Trophoblast cell (in vitro differentiated cells and primary cell): ENCODE results near the gene TSKS.

Experiments used
- DNase-seq, 2 donors: peaks; one replicate each; pipeline ENCODE4 v3.0.0-alpha.2; 2016
- H2AFZ ChIP-seq: 2 replicates; pipeline ENCODE4 v1.6.1; 2013; ENCODE audit warnings: low read length, moderate library complexity, mild to moderate bottlenecking; ENCODE audit not compliant: insufficient read depth, poor library complexity
- H2AK5ac ChIP-seq: 2 replicates; pipeline ENCODE4 v1.6.1; 2013; ENCODE audit warnings: mild to moderate bottlenecking, low read length
- H2BK120ac ChIP-seq: 2 replicates; pipeline ENCODE4 v1.6.1; 2013; ENCODE audit warnings: low read length, mild to moderate bottlenecking, moderate library complexity; ENCODE audit not compliant: insufficient read depth, poor library complexity
- H2BK12ac ChIP-seq: 2 replicates; pipeline ENCODE4 v1.6.1; 2013; ENCODE audit warnings: mild to moderate bottlenecking, low read length, moderate library complexity
- H2BK5ac ChIP-seq: 2 replicates; pipeline ENCODE4 v1.6.1; 2013; ENCODE audit warnings: low read length, low read depth, moderate library complexity, mild to moderate bottlenecking; ENCODE audit not compliant: poor library complexity
- H3K14ac ChIP-seq: 2 replicates; pipeline ENCODE4 v1.6.1; 2013; ENCODE audit warnings: mild to moderate bottlenecking, low read length
- H3K18ac ChIP-seq: 2 replicates; pipeline ENCODE4 v1.6.1; 2013; ENCODE audit warnings: mild to moderate bottlenecking, low read length
- H3K23ac ChIP-seq: 2 replicates; pipeline ENCODE4 v1.6.1; 2013; ENCODE audit warnings: low read length
- H3K27ac ChIP-seq: 2 replicates; pipeline ENCODE4 v1.5.1; 2013; ENCODE audit warnings: low read depth, mild to moderate bottlenecking, inconsistent platforms, low read length, moderate library complexity
- H3K27me3 ChIP-seq: 2 replicates; pipeline ENCODE4 v1.6.1; 2013; ENCODE audit warnings: inconsistent platforms, mild to moderate bottlenecking, low read length, moderate library complexity; ENCODE audit not compliant: insufficient read depth
- H3K36me3 ChIP-seq, 2 experiments: 1 replicate in 1 of 2; 2 replicates in 1 of 2; pipeline ENCODE4 v1.6.1; 2013; ENCODE audit warnings: low read length in 2 of 2, mild to moderate bottlenecking in 2 of 2, moderate library complexity in 1 of 2; ENCODE audit not compliant: insufficient read depth in 2 of 2, control insufficient read depth in 1 of 2
- H3K4ac ChIP-seq: 2 replicates; pipeline ENCODE4 v1.6.1; 2013; ENCODE audit warnings: low read depth, mild to moderate bottlenecking, low read length, moderate library complexity
- H3K4me1 ChIP-seq, 2 experiments: 1 replicate in 1 of 2; 2 replicates in 1 of 2; pipeline ENCODE4 v1.6.1; 2013; ENCODE audit warnings: low read length in 2 of 2, mild to moderate bottlenecking in 2 of 2, moderate library complexity in 1 of 2; ENCODE audit not compliant: insufficient read depth in 2 of 2, control insufficient read depth in 1 of 2
- H3K4me2 ChIP-seq: 2 replicates; pipeline ENCODE4 v1.6.1; 2013; ENCODE audit warnings: inconsistent platforms, mild to moderate bottlenecking, low read length, moderate library complexity
- H3K4me3 ChIP-seq: 2 replicates; pipeline ENCODE4 v1.5.1; 2013; ENCODE audit warnings: mild to moderate bottlenecking, low read depth, low read length, inconsistent platforms
- H3K79me1 ChIP-seq: one replicate; pipeline ENCODE4 v1.6.1; 2013; ENCODE audit warnings: low read length
- H3K79me2 ChIP-seq: 2 replicates; pipeline ENCODE4 v1.6.1; 2013; ENCODE audit warnings: low read length, mild to moderate bottlenecking; ENCODE audit not compliant: control insufficient read depth, insufficient read depth, poor library complexity
- H3K9ac ChIP-seq: 2 replicates; pipeline ENCODE4 v1.6.1; 2013; ENCODE audit warnings: mild to moderate bottlenecking, low read length
- H3K9me3 ChIP-seq: 2 replicates; pipeline ENCODE4 v1.6.1; 2013; ENCODE audit warnings: low read depth, mild to moderate bottlenecking, control low read depth, inconsistent platforms, low read length; ENCODE audit not compliant: insufficient read depth
- H4K12ac ChIP-seq: 2 replicates; pipeline ENCODE4 v1.6.1; 2013; ENCODE audit warnings: low read depth, mild to moderate bottlenecking, low read length, moderate library complexity
- H4K8ac ChIP-seq: 2 replicates; pipeline ENCODE4 v1.6.1; 2013; ENCODE audit warnings: low read depth, mild to moderate bottlenecking, low read length, moderate library complexity
- H4K91ac ChIP-seq: one replicate; pipeline ENCODE4 v1.6.1; 2013; ENCODE audit warnings: low read depth, mild to moderate bottlenecking, low read length, moderate library complexity
- WGBS: extraction: QIAGEN DNeasy Blood & Tissue Kit; methylation state at CpG from one replicate; pipeline ENCODE4 v1.1.7; 2013; ENCODE audit warnings: missing lambda C conversion rate; ENCODE audit not compliant: insufficient read length, insufficient coverage; ENCODE audit errors: extremely low coverage; 5-methylcytosine and 5-hydroxymethylcytosine counted together

Gene TSKS

DNA sequence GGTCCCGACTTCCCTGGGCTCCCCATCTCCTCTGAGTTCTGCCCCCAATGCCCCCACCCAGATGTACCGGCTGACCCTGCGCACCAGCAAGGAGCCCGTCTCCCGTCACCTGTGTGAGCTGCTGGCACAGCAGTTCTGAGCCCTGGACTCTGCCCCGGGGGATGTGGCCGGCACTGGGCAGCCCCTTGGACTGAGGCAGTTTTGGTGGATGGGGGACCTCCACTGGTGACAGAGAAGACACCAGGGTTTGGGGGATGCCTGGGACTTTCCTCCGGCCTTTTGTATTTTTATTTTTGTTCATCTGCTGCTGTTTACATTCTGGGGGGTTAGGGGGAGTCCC lies 43.5 kb upstream of the TSKS start:
- no peak overlapping the region for H3K27ac ChIP-seq
- H3K79me1 ChIP-seq = peaks cover 4% of the 10 kb centered on the region
- WGBS = no CpG with 5 or more reads among the region's 8 CpGs
- no peak overlapping the region for H4K12ac ChIP-seq
- no peaks in the 10 kb centered on the region for H3K79me2 ChIP-seq
- no peaks in the 10 kb centered on the region for H3K27me3 ChIP-seq
- no peak overlapping the region for H3K23ac ChIP-seq
- H3K4ac ChIP-seq = no peak overlapping the region
- H3K9me3 ChIP-seq = no peaks in the 10 kb centered on the region
- peaks cover 47 to 54% of the 10 kb centered on the region in 2 experiments for H3K36me3 ChIP-seq
- H4K91ac ChIP-seq = no peak overlapping the region
- H3K18ac ChIP-seq = no peak overlapping the region
- no peak overlapping the region for H3K14ac ChIP-seq
- no peak overlapping the region for H2BK120ac ChIP-seq
- H2BK5ac ChIP-seq = no peak overlapping the region
- peaks cover 4 to 9% of the 10 kb centered on the region in 2 experiments for H3K4me1 ChIP-seq
- H3K4me2 ChIP-seq = no peak overlapping the region
- H4K8ac ChIP-seq = no peak overlapping the region
- H2AFZ ChIP-seq = no peak overlapping the region
- H3K9ac ChIP-seq = no peak overlapping the region
- no peak overlapping the region for H2AK5ac ChIP-seq
- no peak overlapping the region for H2BK12ac ChIP-seq
- H3K4me3 ChIP-seq = no peak overlapping the region
- DNase-seq = no peak

DNA sequence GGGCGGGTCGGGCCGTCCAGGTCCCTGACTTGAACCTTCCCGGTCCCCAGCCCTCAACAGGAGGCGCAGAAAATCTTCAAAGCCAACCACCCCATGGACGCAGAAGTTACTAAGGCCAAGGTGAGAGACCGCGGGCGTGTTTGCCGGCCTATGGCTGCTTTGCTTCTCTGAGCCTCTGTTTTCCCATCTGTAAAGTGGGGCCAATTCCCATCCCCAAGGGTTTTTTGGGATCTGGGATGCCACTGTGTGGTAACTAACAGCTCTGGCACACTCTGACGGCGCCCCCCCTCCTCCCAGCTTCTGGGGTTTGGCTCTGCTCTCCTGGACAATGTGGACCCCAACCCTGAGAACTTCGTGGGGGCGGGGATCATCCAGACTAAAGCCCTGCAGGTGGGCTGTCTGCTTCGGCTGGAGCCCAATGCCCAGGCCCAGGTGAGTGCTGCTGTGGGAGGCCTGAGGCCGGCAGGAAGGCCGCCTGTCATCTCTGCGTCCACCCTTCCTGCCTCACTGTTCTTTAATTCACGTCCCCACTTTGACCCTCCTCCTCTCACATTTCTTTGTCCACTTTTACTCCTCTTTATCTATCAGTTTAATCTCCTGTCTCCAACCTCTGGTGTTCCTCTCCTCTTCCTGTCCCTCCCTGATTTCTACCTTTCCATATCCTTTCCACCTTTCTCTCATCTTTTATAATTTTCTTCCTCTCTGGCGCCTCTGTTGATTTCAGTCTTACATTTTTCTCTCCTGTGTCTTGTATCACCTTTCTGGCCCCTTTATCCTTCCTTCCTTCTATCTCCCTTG lies 42.9 kb upstream of the TSKS start:
- Histone ChIP-seq H2BK12ac (no peak overlapping the region), H2AK5ac (no peak overlapping the region), H3K27me3 (no peaks in the 10 kb centered on the region), H4K91ac (no peak overlapping the region), H3K36me3 (peaks cover 52 to 59% of the 10 kb centered on the region in 2 experiments), H3K23ac (no peak overlapping the region), H3K9ac (no peak overlapping the region), H3K4me3 (no peak overlapping the region), H3K4me2 (no peak overlapping the region), H3K18ac (no peak overlapping the region), H3K4me1 (peaks cover 4 to 9% of the 10 kb centered on the region in 2 experiments), H4K12ac (no peak overlapping the region), H2AFZ (no peak overlapping the region), H4K8ac (no peak overlapping the region), H3K9me3 (no peaks in the 10 kb centered on the region), H2BK120ac (no peak overlapping the region), H3K27ac (no peak overlapping the region), H3K14ac (no peak overlapping the region), H3K79me2 (no peaks in the 10 kb centered on the region), H2BK5ac (no peak overlapping the region), H3K4ac (no peak overlapping the region), H3K79me1 (peaks cover 4% of the 10 kb centered on the region)
- WGBS = no CpG with 5 or more reads among the region's 20 CpGs
- no peak for DNase-seq

GRCh38 chr19:49803529-49803856 lies 40.4 kb upstream of the TSKS start:
- no peaks in the 10 kb centered on the region for H3K79me2 ChIP-seq
- no peaks in the 10 kb centered on the region for H3K79me1 ChIP-seq
- no peak overlapping the region for H2BK12ac ChIP-seq
- H3K27me3 ChIP-seq = no peaks in the 10 kb centered on the region
- H2AFZ ChIP-seq = no peak overlapping the region
- H3K14ac ChIP-seq = no peak overlapping the region
- H4K91ac ChIP-seq = no peak overlapping the region
- DNase-seq = no peak
- H3K9me3 ChIP-seq = no peaks in the 10 kb centered on the region
- no peak overlapping the region for H3K23ac ChIP-seq
- WGBS = no CpG with 5 or more reads among the region's 6 CpGs
- peaks cover 77 to 84% of the 10 kb centered on the region in 2 experiments for H3K36me3 ChIP-seq
- H3K4ac ChIP-seq = no peak overlapping the region
- no peak overlapping the region for H4K12ac ChIP-seq
- H2BK5ac ChIP-seq = no peak overlapping the region
- H3K18ac ChIP-seq = no peak overlapping the region
- no peak overlapping the region for H3K9ac ChIP-seq
- no peak overlapping the region for H4K8ac ChIP-seq
- H2BK120ac ChIP-seq = no peak overlapping the region
- no peak overlapping the region for H2AK5ac ChIP-seq
- H3K4me3 ChIP-seq = no peak overlapping the region
- no peak overlapping the region for H3K27ac ChIP-seq
- no peaks in the 10 kb centered on the region for H3K4me1 ChIP-seq
- no peak overlapping the region for H3K4me2 ChIP-seq

DNA sequence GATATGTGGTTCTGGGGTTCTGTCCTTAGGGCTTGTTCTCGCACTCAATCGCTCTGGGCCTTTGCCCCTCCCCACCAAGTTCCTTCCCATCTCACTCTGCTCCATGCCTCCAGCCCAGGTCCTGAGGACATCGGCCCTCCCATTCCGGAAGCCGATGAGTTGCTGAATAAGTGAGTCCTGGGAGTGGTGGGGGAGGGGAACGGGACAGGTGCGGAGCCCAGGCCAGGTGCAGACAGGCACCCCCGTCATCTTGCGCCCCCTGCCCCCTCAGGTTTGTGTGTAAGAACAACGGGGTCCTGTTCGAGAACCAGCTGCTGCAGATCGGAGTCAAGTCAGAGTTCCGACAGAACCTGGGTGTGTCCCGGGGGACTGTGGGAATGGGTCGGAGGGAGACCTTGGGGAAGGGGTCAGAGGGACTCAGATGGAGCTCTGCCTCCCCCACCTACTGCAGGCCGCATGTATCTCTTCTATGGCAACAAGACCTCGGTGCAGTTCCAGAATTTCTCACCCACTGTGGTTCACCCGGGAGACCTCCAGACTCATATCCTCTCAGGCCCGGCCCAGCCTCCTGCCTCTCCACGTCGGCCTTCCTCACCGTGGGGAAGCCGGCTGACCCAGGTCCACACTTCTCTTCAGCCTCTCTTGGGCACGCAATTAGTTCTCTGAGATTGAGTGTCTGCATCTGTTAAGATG lies 39.9 kb upstream of the TSKS start:
- no peak overlapping the region for H3K4ac ChIP-seq
- no peaks in the 10 kb centered on the region for H3K79me1 ChIP-seq
- H3K27me3 ChIP-seq = no peaks in the 10 kb centered on the region
- no peak overlapping the region for H3K4me3 ChIP-seq
- H2BK12ac ChIP-seq = no peak overlapping the region
- H3K79me2 ChIP-seq = no peaks in the 10 kb centered on the region
- no peak for DNase-seq
- H2BK5ac ChIP-seq = no peak overlapping the region
- H3K9ac ChIP-seq = no peak overlapping the region
- no peak overlapping the region for H3K23ac ChIP-seq
- no peak overlapping the region for H4K8ac ChIP-seq
- H4K12ac ChIP-seq = no peak overlapping the region
- WGBS = no CpG with 5 or more reads among the region's 24 CpGs
- H3K27ac ChIP-seq = no peak overlapping the region
- H3K4me1 ChIP-seq = no peaks in the 10 kb centered on the region
- no peaks in the 10 kb centered on the region for H3K9me3 ChIP-seq
- H3K18ac ChIP-seq = no peak overlapping the region
- no peak overlapping the region for H2AFZ ChIP-seq
- no peak overlapping the region for H3K4me2 ChIP-seq
- H2AK5ac ChIP-seq = no peak overlapping the region
- H3K14ac ChIP-seq = no peak overlapping the region
- H4K91ac ChIP-seq = no peak overlapping the region
- peaks cover 82 to 89% of the 10 kb centered on the region in 2 experiments for H3K36me3 ChIP-seq
- H2BK120ac ChIP-seq = no peak overlapping the region
